Measurements from ENCODE around the gene TSFM. TPM values are rescaled to one million over a fixed set of nuclear protein-coding genes. Genes with fewer than 3 reads are reported as not detected.

Gene TSFM
- polyA plus RNA-seq, 3 donors, result 4.5 to 22.6 (median 21.8) TPM

GRCh38 chr12:57835366-57836288 lies 53.0 kb downstream of the TSFM start:
- Histone ChIP-seq H3K36me3 (replicated peaks in 1 of 2; ENCODE audit: control insufficient read depth in 1 of 2, insufficient read depth in 2 of 2, low read length in 2 of 2) (no peaks in the 10 kb centered on the region), H2AFZ (ENCODE audit: insufficient read depth, low read depth, low read length, poor library complexity, severe bottlenecking) (no peak overlapping the region), H3K4me2 (replicated peaks; ENCODE audit: extremely low read depth, low read length, poor library complexity, severe bottlenecking) (peak overlapping the region; percentile 66), H3K9me3 (replicated peaks in 1 of 2; ENCODE audit: control insufficient read depth in 1 of 2, insufficient read depth in 1 of 2, low read length in 2 of 2) (no peaks in the 10 kb centered on the region), H3K27me3 (ENCODE audit: control insufficient read depth in 2 of 2, insufficient read depth in 2 of 2, low read length in 2 of 2) (no peaks in the 10 kb centered on the region), H3K9ac (ENCODE audit: insufficient read depth, low read length, poor library complexity, severe bottlenecking) (no peak overlapping the region), H3K27ac (ENCODE audit: low read depth in 1 of 2, low read length in 2 of 2) (peak overlapping the region; percentile 54 to 68), H3K4me1 (ENCODE audit: control insufficient read depth in 1 of 2, insufficient read depth in 2 of 2, low read length in 2 of 2) (peaks cover 90 to 98% of the 10 kb centered on the region in 2 donors), H3K4me3 (replicated peaks in 1 of 3; ENCODE audit: low read depth in 2 of 3, low read length in 3 of 3) (peak overlapping the region in 1 of 3 experiments; percentile 57), H4K20me1 (ENCODE audit: insufficient read depth, low read length) (peaks cover 100% of the 10 kb centered on the region), H3K79me2 (ENCODE audit: insufficient read depth, low read length) (peaks cover 100% of the 10 kb centered on the region)
- Mint-ChIP-seq H3K9me3 (no peaks in the 10 kb centered on the region), H3K27ac (peak overlapping the region; percentile 66 to 82 (median 79)), H3K27me3 (ENCODE audit: low read depth in 3 of 3) (no peaks in the 10 kb centered on the region), H3K4me1 (peaks cover 92% of the 10 kb centered on the region), H3K36me3 (peaks cover 0 to 13% of the 10 kb centered on the region in 2 donors), H3K4me3 (peak overlapping the region in 1 of 2 donors; percentile 80)
- intact Hi-C loops (cut with micrococcal nuclease), result no loop called here
- 0% methylated on average over 1 of the region's 9 CpGs for WGBS (ENCODE audit: insufficient coverage)
- no peak for TF ChIP-seq CTCF (IDR thresholded peaks at IDR 0.05)
- DNase-seq, result peak in 2 of 3 donors; percentile 47 to 57

- Histone ChIP-seq H3K79me2 (ENCODE audit: insufficient read depth, low read length) (peaks cover 100% of the 10 kb centered on the region), H2AFZ (ENCODE audit: insufficient read depth, low read depth, low read length, poor library complexity, severe bottlenecking) (no peak overlapping the region), H3K4me1 (ENCODE audit: control insufficient read depth in 1 of 2, insufficient read depth in 2 of 2, low read length in 2 of 2) (peaks cover 90 to 100% of the 10 kb centered on the region in 2 donors), H3K36me3 (replicated peaks in 1 of 2; ENCODE audit: control insufficient read depth in 1 of 2, insufficient read depth in 2 of 2, low read length in 2 of 2) (no peaks in the 10 kb centered on the region), H3K9ac (ENCODE audit: insufficient read depth, low read length, poor library complexity, severe bottlenecking) (peak overlapping the region; percentile 27), H4K20me1 (ENCODE audit: insufficient read depth, low read length) (peaks cover 100% of the 10 kb centered on the region), H3K9me3 (replicated peaks in 1 of 2; ENCODE audit: control insufficient read depth in 1 of 2, insufficient read depth in 1 of 2, low read length in 2 of 2) (no peaks in the 10 kb centered on the region), H3K27me3 (ENCODE audit: control insufficient read depth in 2 of 2, insufficient read depth in 2 of 2, low read length in 2 of 2) (no peaks in the 10 kb centered on the region), H3K27ac (ENCODE audit: low read depth in 1 of 2, low read length in 2 of 2) (peak overlapping the region; percentile 54 to 68), H3K4me3 (replicated peaks in 1 of 3; ENCODE audit: low read depth in 2 of 3, low read length in 3 of 3) (peak overlapping the region in 1 of 3 experiments; percentile 57), H3K4me2 (replicated peaks; ENCODE audit: extremely low read depth, low read length, poor library complexity, severe bottlenecking) (peak overlapping the region; percentile 66)
- peaks cover 97% of the 10 kb centered on the region for H3K4me1 Mint-ChIP-seq
- intact Hi-C loops (cut with micrococcal nuclease), result no loop called here
- TF ChIP-seq CTCF (IDR thresholded peaks at IDR 0.05), result no peak
- H3K4me3 Mint-ChIP-seq, result peak overlapping the region; percentile 17 to 80
- H3K36me3 Mint-ChIP-seq, result peaks cover 0 to 20% of the 10 kb centered on the region in 2 donors
- DNase-seq, result peak in 1 of 3 donors; percentile 29
- WGBS (ENCODE audit: insufficient coverage), result 2% methylated on average over 6 of the region's 13 CpGs
- no peaks in the 10 kb centered on the region for H3K9me3 Mint-ChIP-seq
- no peaks in the 10 kb centered on the region for H3K27me3 Mint-ChIP-seq (ENCODE audit: low read depth in 3 of 3)
- peak overlapping the region; percentile 46 to 87 (median 77) for H3K27ac Mint-ChIP-seq
Measured at GRCh38 chr12:57836442-57837375, 54.1 kb downstream of the TSFM start.

Data from CD14-positive monocyte (primary cell).